ENCODE measurements around the gene KRT78. TPM values are rescaled to one million over a fixed set of nuclear protein-coding genes. Genes with fewer than 3 reads are reported as not detected.
"Not testable (repeated sequence)": the region's sequence is repeated elsewhere in the genome, so short reads cannot be mapped to it uniquely, and the experiment has no call there.

Gene KRT78
- total and polyA plus RNA-seq, 2 donors (not counting 1 experiment from before 2014, with no cell fraction given): not detected

- Mint-ChIP-seq H3K27ac (no peak overlapping the region), H3K9me3 (ENCODE audit: insufficient read depth) (no peaks in the 10 kb centered on the region), H3K27me3 (peaks cover 28% of the 10 kb centered on the region), H3K4me1 (no peaks in the 10 kb centered on the region), H3K4me3 (no peak overlapping the region)
- 90% methylated on average over 2 of the region's 3 CpGs for WGBS (ENCODE audit: insufficient coverage)
- no peaks in the 10 kb centered on the region for H3K36me3 ChIP-seq (replicated peaks in 1 of 2; ENCODE audit: control extremely low read depth in 1 of 2, control insufficient read depth in 1 of 2, extremely low read depth in 1 of 2, insufficient read depth in 2 of 2, low read length in 1 of 2)
- POLR2A ChIA-PET: no interaction called here
- H2AFZ ChIP-seq (ENCODE audit: insufficient read depth, low read depth, low read length, poor library complexity, severe bottlenecking): no peak overlapping the region
- no peak overlapping the region for H3K9ac ChIP-seq (ENCODE audit: low read length)
- no peak overlapping the region for H3K27ac ChIP-seq (ENCODE audit: low read length in 2 of 2)
- H3K27me3 ChIP-seq (replicated peaks in 1 of 4; ENCODE audit: control extremely low read depth in 1 of 4, control insufficient read depth in 3 of 4, insufficient read depth in 4 of 4, low read length in 3 of 4): peaks cover 0 to 2% (median 0%) of the 10 kb centered on the region in 4 experiments
- no peaks in the 10 kb centered on the region for H4K20me1 ChIP-seq (ENCODE audit: control insufficient read depth, insufficient read depth, low read length, poor library complexity, severe bottlenecking)
- CTCF ChIA-PET: no interaction called here
- no peak for ATAC-seq (ENCODE audit: low read depth)
- H3K4me3 ChIP-seq (ENCODE audit: control extremely low read depth in 1 of 5, extremely low read depth in 1 of 5, insufficient read depth in 1 of 5, low read depth in 2 of 5, low read length in 4 of 5): no peak overlapping the region
- intact Hi-C loops (cut with micrococcal nuclease): no loop called here
- TF ChIP-seq EZH2 (IDR thresholded peaks at IDR 0.05; ENCODE audit: borderline replicate concordance, insufficient read depth, low read depth, low read length, poor library complexity, severe bottlenecking) (no peak), CTCF (IDR thresholded peaks at IDR 0.05) (no peak)
- no peaks in the 10 kb centered on the region for H3K9me3 ChIP-seq (ENCODE audit: control extremely low read depth in 1 of 3, control insufficient read depth in 2 of 3, insufficient read depth in 1 of 3, low read length in 2 of 3)
- H3K4me1 ChIP-seq (ENCODE audit: control insufficient read depth in 2 of 2, insufficient read depth in 2 of 2, low read length in 2 of 2): no peaks in the 10 kb centered on the region
- no peak overlapping the region for H3K4me2 ChIP-seq (replicated peaks; ENCODE audit: low read depth, low read length, poor library complexity, severe bottlenecking)
- no peaks in the 10 kb centered on the region for H3K79me2 ChIP-seq (ENCODE audit: control insufficient read depth, insufficient read depth, low read length)
- no peak for DNase-seq
Measured at GRCh38 chr12:52856787-52857186, 8.0 kb upstream of the KRT78 start.

- H3K9ac ChIP-seq (ENCODE audit: low read length); ATAC-seq (ENCODE audit: low read depth); CTCF ChIA-PET; H3K4me3 ChIP-seq (ENCODE audit: control extremely low read depth in 1 of 5, extremely low read depth in 1 of 5, insufficient read depth in 1 of 5, low read depth in 2 of 5, low read length in 4 of 5); H3K27ac ChIP-seq (ENCODE audit: low read length in 2 of 2); H3K4me1 Mint-ChIP-seq; H3K36me3 ChIP-seq (replicated peaks in 1 of 2; ENCODE audit: control extremely low read depth in 1 of 2, control insufficient read depth in 1 of 2, extremely low read depth in 1 of 2, insufficient read depth in 2 of 2, low read length in 1 of 2); H3K27me3 ChIP-seq (replicated peaks in 1 of 4; ENCODE audit: control extremely low read depth in 1 of 4, control insufficient read depth in 3 of 4, insufficient read depth in 4 of 4, low read length in 3 of 4); H2AFZ ChIP-seq (ENCODE audit: insufficient read depth, low read depth, low read length, poor library complexity, severe bottlenecking); H4K20me1 ChIP-seq (ENCODE audit: control insufficient read depth, insufficient read depth, low read length, poor library complexity, severe bottlenecking); H3K9me3 ChIP-seq (ENCODE audit: control extremely low read depth in 1 of 3, control insufficient read depth in 2 of 3, insufficient read depth in 1 of 3, low read length in 2 of 3); DNase-seq; H3K79me2 ChIP-seq (ENCODE audit: control insufficient read depth, insufficient read depth, low read length); H3K4me1 ChIP-seq (ENCODE audit: control insufficient read depth in 2 of 2, insufficient read depth in 2 of 2, low read length in 2 of 2); H3K4me3 Mint-ChIP-seq; POLR2A ChIA-PET; H3K4me2 ChIP-seq (replicated peaks; ENCODE audit: low read depth, low read length, poor library complexity, severe bottlenecking); H3K27ac Mint-ChIP-seq; H3K9me3 Mint-ChIP-seq (ENCODE audit: insufficient read depth); intact Hi-C loops (cut with micrococcal nuclease): not testable (repeated sequence)
- H3K27me3 Mint-ChIP-seq: peaks cover 28% of the 10 kb centered on the region
- WGBS (ENCODE audit: insufficient coverage): no CpG with 5 or more reads among the region's 2 CpGs
Measured at GRCh38 chr12:52856077-52856476, 7.3 kb upstream of the KRT78 start.
